NB4 (cell line): ENCODE measurements around the gene MEGF11.

Experiments used
- DNase-seq: peaks from one replicate; pipeline ENCODE4 v3.0.0; 2010; ENCODE audit warnings: low read depth
- H3K4me3 ChIP-seq: one replicate; pipeline ENCODE4 v1.5.1; 2011; ENCODE audit warnings: mild to moderate bottlenecking, low read depth, low read length, moderate library complexity
- MYC ChIP-seq: IDR thresholded peaks from 2 replicates; pipeline ENCODE4 v1.6.1; 2011; ENCODE audit warnings: low read depth, low read length
- POLR2A ChIP-seq: IDR thresholded peaks from 2 replicates; pipeline ENCODE4 v1.6.1; 2011; ENCODE audit warnings: mild to moderate bottlenecking; ENCODE audit not compliant: insufficient read length; ENCODE audit errors: extremely low read depth
- TF ChIP-seq, protein P1 (sequence below): IDR thresholded peaks from 2 replicates; pipeline ENCODE4 v1.6.1; 2011; ENCODE audit warnings: low read depth, low read length
- TF ChIP-seq, protein P2 (sequence below): IDR thresholded peaks from one replicate; pipeline ENCODE4 v1.5.1; 2012; ENCODE audit warnings: low read depth, low read length

Gene MEGF11

DNA sequence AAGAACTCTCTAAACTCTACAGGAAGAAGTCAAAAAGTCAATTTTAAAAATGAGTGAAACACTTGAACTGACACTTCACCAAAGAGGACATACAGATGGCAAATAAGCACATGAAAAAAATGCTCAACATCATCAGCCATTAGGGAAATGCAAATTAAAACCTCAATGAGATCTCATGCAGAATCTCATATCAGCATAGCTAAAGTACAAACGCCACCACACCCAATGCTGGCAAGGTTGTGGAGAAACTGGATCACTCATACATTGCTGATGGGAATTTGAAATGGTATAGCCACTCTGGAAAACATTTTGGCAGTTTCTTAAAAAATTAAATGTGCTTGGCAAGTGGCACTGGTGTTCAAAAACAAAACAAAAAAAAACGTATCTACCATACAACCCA lies 34.2 kb downstream of the MEGF11 start:
- H3K4me3 ChIP-seq, result no peak overlapping the region
- DNase-seq, result no peak

DNA sequence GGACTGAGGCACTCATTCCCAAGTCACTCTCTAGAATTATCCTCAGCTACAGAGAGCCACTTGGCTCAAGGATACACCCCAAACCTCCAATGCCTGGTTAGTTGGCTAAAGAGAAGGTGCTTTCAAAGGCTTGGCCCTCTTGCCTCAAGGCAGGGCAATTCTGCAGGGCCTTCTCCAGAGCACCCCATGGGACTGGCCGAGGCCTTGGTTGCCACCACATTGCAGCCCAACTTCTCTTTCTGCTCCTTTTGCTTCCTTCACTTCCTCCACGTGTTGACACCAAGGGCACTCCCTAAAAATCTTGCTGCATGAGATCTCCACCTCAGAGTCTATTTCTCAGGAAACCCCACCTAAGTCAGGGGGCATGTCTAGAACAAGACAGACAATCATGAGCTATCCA lies 36.7 kb downstream of the MEGF11 start:
- TF ChIP-seq, protein P1, sequence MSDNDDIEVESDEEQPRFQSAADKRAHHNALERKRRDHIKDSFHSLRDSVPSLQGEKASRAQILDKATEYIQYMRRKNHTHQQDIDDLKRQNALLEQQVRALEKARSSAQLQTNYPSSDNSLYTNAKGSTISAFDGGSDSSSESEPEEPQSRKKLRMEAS, result no peak
- no peak for TF ChIP-seq POLR2A
- no peak for TF ChIP-seq MYC
- TF ChIP-seq, protein P2, sequence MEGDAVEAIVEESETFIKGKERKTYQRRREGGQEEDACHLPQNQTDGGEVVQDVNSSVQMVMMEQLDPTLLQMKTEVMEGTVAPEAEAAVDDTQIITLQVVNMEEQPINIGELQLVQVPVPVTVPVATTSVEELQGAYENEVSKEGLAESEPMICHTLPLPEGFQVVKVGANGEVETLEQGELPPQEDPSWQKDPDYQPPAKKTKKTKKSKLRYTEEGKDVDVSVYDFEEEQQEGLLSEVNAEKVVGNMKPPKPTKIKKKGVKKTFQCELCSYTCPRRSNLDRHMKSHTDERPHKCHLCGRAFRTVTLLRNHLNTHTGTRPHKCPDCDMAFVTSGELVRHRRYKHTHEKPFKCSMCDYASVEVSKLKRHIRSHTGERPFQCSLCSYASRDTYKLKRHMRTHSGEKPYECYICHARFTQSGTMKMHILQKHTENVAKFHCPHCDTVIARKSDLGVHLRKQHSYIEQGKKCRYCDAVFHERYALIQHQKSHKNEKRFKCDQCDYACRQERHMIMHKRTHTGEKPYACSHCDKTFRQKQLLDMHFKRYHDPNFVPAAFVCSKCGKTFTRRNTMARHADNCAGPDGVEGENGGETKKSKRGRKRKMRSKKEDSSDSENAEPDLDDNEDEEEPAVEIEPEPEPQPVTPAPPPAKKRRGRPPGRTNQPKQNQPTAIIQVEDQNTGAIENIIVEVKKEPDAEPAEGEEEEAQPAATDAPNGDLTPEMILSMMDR, result no peak
- H3K4me3 ChIP-seq, result no peak overlapping the region
- peak; percentile 53 for DNase-seq

More for the DNA sequence above, 34.2 kb downstream of the MEGF11 start:
- TF ChIP-seq, protein P1, result no peak
- TF ChIP-seq, protein P2, result no peak
- TF ChIP-seq POLR2A (no peak), MYC (no peak)

DNA sequence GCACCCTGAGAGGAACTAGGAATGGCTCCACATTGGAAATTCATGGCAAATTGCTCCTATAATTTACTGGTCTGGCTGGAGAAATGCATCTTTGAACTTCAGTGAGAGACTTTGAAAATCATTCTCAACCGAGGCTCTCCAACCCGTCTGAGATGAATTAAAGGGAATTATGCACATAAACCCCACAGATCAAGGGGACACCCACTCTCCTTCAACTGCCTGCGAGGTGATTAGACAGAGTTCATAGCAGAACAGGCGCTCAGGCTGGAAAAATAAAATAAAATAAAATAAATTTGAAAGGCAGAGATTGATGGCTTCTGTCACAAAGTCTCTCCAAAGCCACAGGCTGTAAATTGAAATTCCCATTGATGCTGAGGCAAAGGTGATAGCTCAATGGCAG lies 37.7 kb downstream of the MEGF11 start:
- no peak overlapping the region for H3K4me3 ChIP-seq
- no peak for DNase-seq
- TF ChIP-seq POLR2A (no peak), MYC (no peak)
- TF ChIP-seq, protein P2, result no peak
- TF ChIP-seq, protein P1, result no peak

DNA sequence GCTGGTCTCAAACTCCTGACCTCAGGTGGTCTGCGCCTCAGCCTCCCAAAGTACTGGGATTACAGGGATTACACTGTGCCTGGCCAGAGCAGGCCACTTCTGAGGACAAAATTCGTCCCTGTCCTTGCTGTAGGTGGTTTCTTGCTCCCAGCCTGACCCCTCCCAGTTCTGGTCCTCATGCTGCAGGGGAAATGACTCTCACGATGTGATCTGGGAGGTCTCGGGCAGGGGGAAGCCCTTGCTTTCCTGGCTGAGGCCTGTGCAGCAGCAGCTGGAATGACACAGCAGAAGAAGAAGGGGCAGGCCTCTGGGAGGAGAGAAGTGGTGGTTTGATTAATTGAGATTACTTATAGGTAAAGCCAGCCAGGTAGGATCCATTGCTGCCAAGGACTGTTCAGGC lies 39.3 kb downstream of the MEGF11 start:
- TF ChIP-seq, protein P1, result no peak
- no peak for TF ChIP-seq POLR2A
- TF ChIP-seq, protein P2, result no peak
- no peak for TF ChIP-seq MYC
- DNase-seq, result no peak
- no peak overlapping the region for H3K4me3 ChIP-seq

DNA sequence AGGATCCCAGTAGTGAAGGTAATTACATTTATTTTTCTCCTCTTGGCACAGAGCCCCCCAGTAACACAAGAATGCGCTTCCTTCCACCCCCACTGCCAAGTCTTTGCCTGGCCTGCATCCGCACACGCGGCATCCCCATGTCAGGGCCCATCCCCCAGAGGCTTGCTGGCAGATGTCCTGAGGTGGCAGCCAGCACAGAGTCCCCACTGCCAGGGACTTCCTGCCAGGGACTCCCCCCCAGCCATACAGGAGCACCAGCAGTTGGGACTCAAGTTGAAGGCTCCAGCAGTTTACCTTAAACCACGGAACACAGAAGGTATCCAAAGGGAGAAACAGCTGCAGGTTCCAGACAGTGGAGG lies 41.0 kb downstream of the MEGF11 start:
- no peak overlapping the region for H3K4me3 ChIP-seq
- TF ChIP-seq, protein P1, result no peak
- TF ChIP-seq MYC (no peak), POLR2A (no peak)
- TF ChIP-seq, protein P2, result no peak
- no peak for DNase-seq
